Pancreas (tissue), 10 donors: ENCODE data around the gene ZFTA. TPM values are rescaled to one million over a fixed set of nuclear protein-coding genes. Genes with fewer than 3 reads are reported as not detected.
A peak's percentile ranks its signal among the peaks of the same experiment; 100 is the strongest.
"Not testable (repeated sequence)": the region's sequence is repeated elsewhere in the genome, so short reads cannot be mapped to it uniquely, and the experiment has no call there.

Source experiments
- ATAC-seq, 4 donors: fragments of 200-7000 bp; cut with Tn5 transposase; one replicate each; pipeline versions ENCODE4 v1.8.0 to v1.9.1; 2020; ENCODE audit warnings: mild to moderate bottlenecking in 4 of 4, moderate library complexity in 4 of 4
- DNase-seq, 6 donors: peaks; one replicate each; pipeline ENCODE4 v3.0.0-alpha.2; 2020
- FAIRE-seq: peaks from 2 replicates; lab custom pipeline; 2012; peaks lifted over from hg19 to GRCh38; lab: Jason Lieb, UNC
- H3K27ac ChIP-seq, 4 donors: fragments of 200-600 bp; sonication (generic); 1 replicate in 3 of 4; 2 replicates in 1 of 4; pipeline versions ENCODE4 v1.5.0 to v1.8.0; 2020
- H3K27me3 ChIP-seq, 4 donors: fragments of 200-600 bp; one replicate each; pipeline ENCODE4 v1.8.0; 2021
- H3K36me3 ChIP-seq, 3 donors: fragments of 200-600 bp; sonication (generic) in 1 of 3; one replicate each; pipeline versions ENCODE4 v1.5.0 to v1.8.0; 2020 to 2021
- H3K4me1 ChIP-seq, 3 donors: fragments of 200-600 bp; one replicate each; pipeline ENCODE4 v1.8.0; 2021
- H3K4me3 ChIP-seq, 4 donors: fragments of 200-600 bp; sonication (generic) in 2 of 4; one replicate each; pipeline versions ENCODE4 v1.5.0 to v1.8.0; 2020 to 2021
- H3K9me3 ChIP-seq, 4 donors: fragments of 200-600 bp; one replicate each; pipeline ENCODE4 v1.8.0; 2021
- CTCF ChIP-seq, 4 donors: fragments of 200-600 bp; sonication (generic) in 3 of 4; IDR thresholded peaks; one replicate each; pipeline versions ENCODE4 v1.5.0 to v1.8.0; 2021; ENCODE audit warnings: antibody characterized with exemption in 4 of 4
- WGBS, 2 donors: extraction: QIAGEN DNeasy Blood & Tissue Kit; methylation state at CpG; one replicate each; pipeline ENCODE4 v1.1.7; 2013; 5-methylcytosine and 5-hydroxymethylcytosine counted together
- intact Hi-C, 3 donors: fragments of 100-400 bp; cut with DNase I; formaldehyde crosslinking; loops; one replicate each; pipeline versions ENCODE4 v1.11.1 to v1.14.2; 2022
- polyA plus RNA-seq, 2 donors: library from polyadenylated mRNA; stranded (reverse); fragments of 200-250 nt; gene quantifications; one replicate each; pipeline ENCODE4 v1.2.3, GENCODE V29; 2013
- total RNA-seq, 6 donors: library from RNA; stranded (reverse); fragmentation: NEBNext Ultra II Directional in 4 of 6; extraction: Animal tissue kit (Norgen Biotek cat#: 25700) in 4 of 6; gene quantifications; one replicate each; pipeline versions ENCODE4 v1.2.1 to v1.2.4, GENCODE V29; 2021 to 2023
- donor health status: healthy with polysubstance abuse.
- donor health status: DM: no; HTN: no; CAD: no; lungs with moderate emphysema.
- donor health status: DM: no; HTN: no; CAD: no.
- donor health status: control.
- donor health status: control.
- donor health status: Bipolar disorder and iron deficiency.
- donor health status: DM: yes; HTN: yes; CAD: no.
- donor health status: DM: no; HTN: no; CAD: no.
- donor health status: DM: no; HTN: no; CAD: no.
- donor health status: DM: yes; HTN: yes; CAD: no.

ZFTA gene
- total and polyA plus RNA-seq, 8 donors: 4.3 to 11.3 (median 6.5) TPM

- TF ChIP-seq CTCF (IDR thresholded peaks at IDR 0.05): no peak
Measured at GRCh38 chr11:63779039-63779438, 10.5 kb upstream of the ZFTA start.

GRCh38 chr11:63775191-63775590 is 6.6 kb upstream of the ZFTA start:
- no peak for TF ChIP-seq CTCF (IDR thresholded peaks at IDR 0.05)
- no peak for DNase-seq
- Histone ChIP-seq H3K4me3 (no peak overlapping the region), H3K9me3 (no peaks in the 10 kb centered on the region), H3K36me3 (no peaks in the 10 kb centered on the region), H3K4me1 (no peaks in the 10 kb centered on the region), H3K27ac (no peak overlapping the region), H3K27me3 (no peaks in the 10 kb centered on the region)
- no peak for ATAC-seq
- WGBS, 2 donors: 84 to 94% methylated on average over 3 of the region's 3 CpGs
- no peak for FAIRE-seq
- intact Hi-C loops: loop anchor here in 1 of 3 donors (10.0 kb wide), 1 partner anchor 50 kb away; no protein-coding TSS in a partner anchor

More at GRCh38 chr11:63779039-63779438, 10.5 kb upstream of the ZFTA start:
- Histone ChIP-seq H3K9me3 (no peaks in the 10 kb centered on the region), H3K4me3 (no peak overlapping the region), H3K36me3 (no peaks in the 10 kb centered on the region), H3K27me3 (no peaks in the 10 kb centered on the region), H3K27ac (no peak overlapping the region), H3K4me1 (no peaks in the 10 kb centered on the region)
- 69 to 72% methylated on average over 2 of the region's 2 CpGs for WGBS, 2 donors
- intact Hi-C loops: loop anchor here in 1 of 3 donors (10.0 kb wide), 1 partner anchor 46 kb away; no protein-coding TSS in a partner anchor
- FAIRE-seq (no peak), DNase-seq (no peak), ATAC-seq (no peak)

- not testable (repeated sequence) for ATAC-seq, H3K27me3 ChIP-seq, H3K4me1 ChIP-seq, H3K27ac ChIP-seq, H3K9me3 ChIP-seq, DNase-seq, H3K36me3 ChIP-seq, H3K4me3 ChIP-seq, FAIRE-seq
- 87 to 93% methylated on average over 2 of the region's 2 CpGs for whole genome bisulfite sequencing, 2 donors
- intact Hi-C loops: loop anchor here in 1 of 3 donors (10.0 kb wide), 1 partner anchor 53 kb away; no protein-coding TSS in a partner anchor
Measured at GRCh38 chr11:63771741-63772318, 3.3 kb upstream of the ZFTA start.

DNA sequence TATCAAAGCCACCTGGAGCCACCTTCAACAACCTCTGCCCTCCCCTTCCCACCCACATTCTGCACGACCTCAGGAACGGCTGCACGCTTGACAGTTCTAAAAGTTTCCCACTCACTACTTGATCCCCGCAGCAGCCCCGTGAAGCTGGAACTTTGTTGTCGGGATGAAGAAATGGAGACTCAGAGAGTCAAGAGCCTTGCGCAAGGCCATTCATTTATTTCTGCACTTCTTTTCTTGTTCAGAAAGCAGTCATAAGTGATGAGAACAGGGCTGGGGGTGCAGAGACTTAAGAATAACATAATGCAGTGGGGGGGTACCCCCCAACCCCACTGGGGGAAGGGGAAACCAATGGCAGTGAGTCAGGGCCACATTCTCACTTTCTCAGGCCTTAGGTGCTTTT is 2.2 kb upstream of the ZFTA start:
- H3K27ac ChIP-seq: no peak overlapping the region
- no peak for DNase-seq
- H3K9me3 ChIP-seq: no peaks in the 10 kb centered on the region
- FAIRE-seq: no peak
- intact Hi-C loops: loop anchor here in 1 of 3 donors (10.0 kb wide), 1 partner anchor 54 kb away; no protein-coding TSS in a partner anchor
- no peak overlapping the region for H3K4me3 ChIP-seq
- no peaks in the 10 kb centered on the region for H3K36me3 ChIP-seq
- 85 to 93% methylated on average over 7 of the region's 7 CpGs for WGBS, 2 donors
- peaks cover 0 to 3% (median 0%) of the 10 kb centered on the region in 3 donors for H3K4me1 ChIP-seq
- no peaks in the 10 kb centered on the region for H3K27me3 ChIP-seq
- no peak for ATAC-seq
- TF ChIP-seq CTCF (IDR thresholded peaks at IDR 0.05): no peak

GRCh38 chr11:63769714-63770455 is 1.3 kb upstream of the ZFTA start:
- peak in 2 of 4 donors; percentile 1 to 2 for ATAC-seq
- Histone ChIP-seq H3K36me3 (no peaks in the 10 kb centered on the region), H3K9me3 (no peaks in the 10 kb centered on the region), H3K27ac (no peak overlapping the region), H3K27me3 (no peaks in the 10 kb centered on the region), H3K4me3 (peak overlapping the region; percentile 63 to 94 (median 86)), H3K4me1 (peaks cover 0 to 3% (median 0%) of the 10 kb centered on the region in 3 donors)
- no peak for TF ChIP-seq CTCF (IDR thresholded peaks at IDR 0.05)
- DNase-seq: peak in 1 of 6 donors; percentile 16
- 24 to 25% methylated on average over 35 of the region's 35 CpGs for WGBS, 2 donors
- no peak for FAIRE-seq
- intact Hi-C loops: loop anchor here in 2 of 3 donors (5.0 to 10.0 kb wide), 4 partner anchors 55 to 177 kb away; partner anchors contain the start of gene MARK2 (in 1 of the 2)
